Type B pancreatic cell (in vitro differentiated cells): ENCODE data around the gene BNC2. TPM values are rescaled to one million over a fixed set of nuclear protein-coding genes. Genes with fewer than 3 reads are reported as not detected.

Experiments used
- DNase-seq: peaks from one replicate; pipeline ENCODE4 v3.0.0; 2021; ENCODE audit warnings: mixed read lengths; ENCODE audit not compliant: unreplicated experiment; ENCODE audit errors: extremely low spot score
- H3K27ac Mint-ChIP-seq: 2 replicates; pipeline ENCODE4 v1.8.0; 2021; ENCODE audit warnings: mild to moderate bottlenecking, mixed read lengths
- H3K27me3 Mint-ChIP-seq: 2 replicates; pipeline ENCODE4 v1.8.0; 2021; ENCODE audit warnings: mixed read lengths
- H3K36me3 Mint-ChIP-seq: 2 replicates; pipeline ENCODE4 v1.8.0; 2021; ENCODE audit warnings: mixed read lengths
- H3K4me1 Mint-ChIP-seq: one replicate; pipeline ENCODE4 v1.8.0; 2021; ENCODE audit warnings: mixed read lengths; ENCODE audit not compliant: unreplicated experiment
- H3K4me3 Mint-ChIP-seq: 2 replicates; pipeline ENCODE4 v1.8.0; 2021; ENCODE audit warnings: mild to moderate bottlenecking, mixed read lengths
- H3K9me3 Mint-ChIP-seq: 2 replicates; pipeline ENCODE4 v1.8.0; 2021; ENCODE audit warnings: mixed read lengths
- total RNA-seq: library from RNA; stranded (reverse); gene quantifications from 2 replicates; pipeline ENCODE4 v1.2.1, GENCODE V29; 2021; ENCODE audit warnings: low replicate concordance
- TF ChIP-seq, protein P1 (sequence below): fragments of 200-600 bp; sonication (generic); conservative IDR thresholded peaks from 2 replicates; pipeline ENCODE4 v1.5.0; 2021; ENCODE audit warnings: antibody characterized with exemption, mild to moderate bottlenecking

Gene BNC2
- total RNA-seq, 1 donor from 2014 or later = 80.9 TPM

DNA sequence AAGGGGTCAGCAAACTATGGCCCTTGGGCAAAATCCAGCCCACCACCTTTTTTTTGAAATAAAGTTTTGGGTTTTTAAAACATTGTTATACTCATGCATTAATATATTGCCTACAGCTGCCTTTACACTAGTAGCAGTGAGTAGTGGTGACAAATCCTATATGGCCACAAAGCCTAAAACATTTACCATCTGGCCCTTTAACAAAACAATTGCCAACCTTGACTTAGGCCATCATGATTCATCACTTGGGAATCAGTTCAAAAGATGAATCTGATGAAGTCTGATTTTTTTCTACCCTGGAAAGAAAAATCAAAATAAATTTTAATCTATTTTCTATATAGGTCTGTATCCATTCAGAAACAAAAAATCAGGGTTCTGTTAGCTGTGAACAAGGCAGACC is 484.9 kb downstream of the BNC2 start:
- Mint-ChIP-seq H3K9me3 (peaks cover 8% of the 10 kb centered on the region), H3K36me3 (no peaks in the 10 kb centered on the region), H3K4me3 (no peak overlapping the region), H3K27ac (no peak overlapping the region), H3K4me1 (no peaks in the 10 kb centered on the region), H3K27me3 (no peaks in the 10 kb centered on the region)
- DNase-seq = no peak
- TF ChIP-seq, protein P1, sequence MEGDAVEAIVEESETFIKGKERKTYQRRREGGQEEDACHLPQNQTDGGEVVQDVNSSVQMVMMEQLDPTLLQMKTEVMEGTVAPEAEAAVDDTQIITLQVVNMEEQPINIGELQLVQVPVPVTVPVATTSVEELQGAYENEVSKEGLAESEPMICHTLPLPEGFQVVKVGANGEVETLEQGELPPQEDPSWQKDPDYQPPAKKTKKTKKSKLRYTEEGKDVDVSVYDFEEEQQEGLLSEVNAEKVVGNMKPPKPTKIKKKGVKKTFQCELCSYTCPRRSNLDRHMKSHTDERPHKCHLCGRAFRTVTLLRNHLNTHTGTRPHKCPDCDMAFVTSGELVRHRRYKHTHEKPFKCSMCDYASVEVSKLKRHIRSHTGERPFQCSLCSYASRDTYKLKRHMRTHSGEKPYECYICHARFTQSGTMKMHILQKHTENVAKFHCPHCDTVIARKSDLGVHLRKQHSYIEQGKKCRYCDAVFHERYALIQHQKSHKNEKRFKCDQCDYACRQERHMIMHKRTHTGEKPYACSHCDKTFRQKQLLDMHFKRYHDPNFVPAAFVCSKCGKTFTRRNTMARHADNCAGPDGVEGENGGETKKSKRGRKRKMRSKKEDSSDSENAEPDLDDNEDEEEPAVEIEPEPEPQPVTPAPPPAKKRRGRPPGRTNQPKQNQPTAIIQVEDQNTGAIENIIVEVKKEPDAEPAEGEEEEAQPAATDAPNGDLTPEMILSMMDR = no peak

DNA sequence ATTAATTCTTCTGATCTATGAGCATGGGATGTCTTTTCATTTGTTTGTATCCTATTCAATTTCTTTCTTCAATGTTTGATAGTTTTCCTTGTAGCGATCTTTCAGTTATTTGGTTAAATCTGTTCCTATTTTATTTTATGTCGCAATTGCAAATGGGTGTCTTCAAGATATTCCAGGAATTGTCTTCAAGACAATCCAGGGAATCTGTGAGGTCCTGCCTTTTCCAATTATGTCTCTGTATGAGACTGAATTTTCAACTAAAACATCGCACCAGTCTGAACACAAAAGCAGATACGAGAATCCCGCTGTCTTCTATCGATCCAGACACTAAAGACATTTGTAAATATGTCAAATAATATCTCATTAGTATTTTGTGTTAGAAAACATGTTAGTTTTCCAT is 485.5 kb downstream of the BNC2 start:
- Mint-ChIP-seq H3K27ac (no peak overlapping the region), H3K27me3 (no peaks in the 10 kb centered on the region), H3K4me3 (no peak overlapping the region), H3K36me3 (no peaks in the 10 kb centered on the region), H3K4me1 (no peaks in the 10 kb centered on the region), H3K9me3 (peaks cover 4% of the 10 kb centered on the region)
- no peak for DNase-seq
- TF ChIP-seq, protein P1 = no peak

DNA sequence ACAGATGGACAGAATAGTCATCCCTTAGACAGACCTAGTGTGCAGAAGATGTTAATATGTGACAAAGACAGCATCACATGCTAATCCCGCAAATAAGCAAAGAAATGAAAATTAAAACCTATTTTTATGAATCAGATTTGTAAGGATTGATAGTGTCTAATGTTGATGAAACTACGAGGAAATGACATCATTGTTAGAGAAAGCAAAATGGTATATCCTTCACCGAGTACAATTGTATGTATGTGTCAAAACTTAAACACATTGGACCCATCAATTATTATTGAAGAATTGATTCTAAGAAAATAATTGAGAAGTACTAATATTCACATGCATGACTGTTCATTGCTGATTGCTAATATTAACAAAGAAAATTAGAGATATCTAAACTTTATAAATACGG is 493.2 kb downstream of the BNC2 start:
- H3K4me1 Mint-ChIP-seq = no peaks in the 10 kb centered on the region
- DNase-seq = no peak
- H3K27ac Mint-ChIP-seq = no peak overlapping the region
- TF ChIP-seq, protein P1 = no peak
- H3K4me3 Mint-ChIP-seq = no peak overlapping the region
- no peaks in the 10 kb centered on the region for H3K9me3 Mint-ChIP-seq
- H3K36me3 Mint-ChIP-seq = no peaks in the 10 kb centered on the region
- no peaks in the 10 kb centered on the region for H3K27me3 Mint-ChIP-seq

DNA sequence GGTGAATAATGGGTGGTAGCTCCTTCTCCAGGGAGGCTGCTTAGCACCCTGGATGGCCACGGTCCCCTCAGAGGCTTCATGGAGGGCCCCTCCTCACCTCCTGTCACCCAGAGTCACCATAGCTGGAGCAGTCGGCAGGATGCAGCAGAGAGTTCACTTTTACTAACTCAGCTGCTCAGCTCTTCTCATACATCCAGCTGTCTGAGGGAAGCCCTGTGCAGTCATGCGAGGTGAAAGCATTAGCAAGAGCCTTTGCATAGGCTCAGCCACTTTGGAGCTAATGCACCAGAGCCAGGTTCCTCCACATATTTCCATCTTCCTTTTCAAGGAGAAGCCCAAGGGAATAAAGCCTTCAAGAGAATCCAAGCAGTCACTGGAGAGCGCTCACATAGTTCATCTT is 499.2 kb downstream of the BNC2 start:
- TF ChIP-seq, protein P1 = no peak
- Mint-ChIP-seq H3K27ac (no peak overlapping the region), H3K9me3 (peaks cover 9% of the 10 kb centered on the region), H3K27me3 (peaks cover 16% of the 10 kb centered on the region), H3K36me3 (peaks cover 6% of the 10 kb centered on the region), H3K4me3 (no peak overlapping the region), H3K4me1 (peaks cover 16% of the 10 kb centered on the region)
- DNase-seq = no peak

DNA sequence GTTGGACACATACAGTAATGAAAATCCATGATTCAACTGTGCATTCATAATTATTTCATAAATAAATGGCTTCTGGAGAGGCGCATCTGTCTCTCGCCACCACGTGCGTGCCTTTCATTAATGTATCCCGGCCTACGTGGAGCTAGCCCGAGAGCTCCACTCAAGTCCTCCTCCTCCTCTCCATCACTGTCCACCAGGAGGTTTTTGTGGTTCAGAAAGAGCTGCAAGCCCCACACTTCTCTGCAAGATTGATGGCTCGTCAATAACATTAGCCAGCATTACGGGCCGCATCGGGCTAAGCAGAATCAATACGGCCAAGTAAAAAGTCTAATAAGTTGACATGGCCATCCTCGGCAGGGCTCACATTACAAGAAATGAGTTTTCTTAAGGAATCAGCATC is 499.8 kb downstream of the BNC2 start:
- peaks cover 15% of the 10 kb centered on the region for H3K9me3 Mint-ChIP-seq
- no peak overlapping the region for H3K4me3 Mint-ChIP-seq
- TF ChIP-seq, protein P1 = no peak
- H3K27ac Mint-ChIP-seq = no peak overlapping the region
- H3K4me1 Mint-ChIP-seq = peaks cover 16% of the 10 kb centered on the region
- no peak for DNase-seq
- H3K27me3 Mint-ChIP-seq = peaks cover 19% of the 10 kb centered on the region
- peaks cover 6% of the 10 kb centered on the region for H3K36me3 Mint-ChIP-seq

DNA sequence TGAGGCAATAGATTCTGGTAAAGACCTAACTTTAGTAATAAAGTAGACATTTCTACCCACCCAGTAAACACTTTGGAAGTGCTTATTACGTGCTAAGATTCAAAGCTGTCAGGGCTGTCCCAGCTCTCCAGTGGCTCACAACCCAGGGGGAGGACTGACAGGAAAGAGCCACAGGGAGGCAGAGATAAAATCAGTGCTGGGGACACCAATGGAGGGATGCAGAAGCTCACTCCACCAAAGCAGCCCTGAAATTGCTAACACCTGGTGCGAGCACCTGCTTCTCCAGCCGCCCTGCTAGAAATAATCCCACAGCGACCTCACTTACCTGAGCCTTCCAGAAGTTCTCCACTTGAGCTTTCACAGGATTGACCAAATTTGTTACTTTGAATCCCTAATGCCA is 501.0 kb downstream of the BNC2 start:
- DNase-seq = no peak
- H3K27me3 Mint-ChIP-seq = peaks cover 19% of the 10 kb centered on the region
- TF ChIP-seq, protein P1 = no peak
- H3K9me3 Mint-ChIP-seq = peaks cover 15% of the 10 kb centered on the region
- peaks cover 6% of the 10 kb centered on the region for H3K36me3 Mint-ChIP-seq
- H3K4me3 Mint-ChIP-seq = no peak overlapping the region
- peaks cover 16% of the 10 kb centered on the region for H3K4me1 Mint-ChIP-seq
- no peak overlapping the region for H3K27ac Mint-ChIP-seq
